Keratinocyte (primary cell): Measurements from ENCODE around the gene ZBTB26. TPM values are rescaled to one million over a fixed set of nuclear protein-coding genes. Genes with fewer than 3 reads are reported as not detected.

Experiments
- DNase-seq: peaks from one replicate; pipeline ENCODE4 v3.0.0-alpha.2; 2011; ENCODE audit warnings: low read depth, missing footprints, low spot score
- FAIRE-seq: peaks from 2 replicates; lab custom pipeline; 2011; peaks lifted over from hg19 to GRCh38; lab: Jason Lieb, UNC
- H2AFZ ChIP-seq: 2 replicates; pipeline ENCODE4 v1.6.0; 2012; ENCODE audit warnings: low read length, control low read depth, inconsistent platforms; ENCODE audit not compliant: control insufficient read depth
- H3K27ac ChIP-seq: 2 replicates; pipeline ENCODE4 v1.5.1; 2011; ENCODE audit warnings: low read length; ENCODE audit not compliant: control insufficient read depth, insufficient read depth
- H3K27me3 ChIP-seq: 3 replicates; pipeline ENCODE4 v1.6.0; 2011; ENCODE audit warnings: low read length; ENCODE audit not compliant: control insufficient read depth, insufficient read depth; ENCODE audit errors: extremely low read depth
- H3K36me3 ChIP-seq, 2 experiments: 2 replicates in 1 of 2; 3 replicates in 1 of 2; pipeline ENCODE4 v1.5.1; 2011; ENCODE audit warnings: low read length in 2 of 2, mild to moderate bottlenecking in 1 of 2; ENCODE audit not compliant: control insufficient read depth in 2 of 2, insufficient read depth in 2 of 2; ENCODE audit errors: extremely low read depth in 1 of 2
- H3K4me1 ChIP-seq: 3 replicates; pipeline ENCODE4 v1.5.1; 2011; ENCODE audit warnings: low read length; ENCODE audit not compliant: control insufficient read depth, insufficient read depth; ENCODE audit errors: extremely low read depth
- H3K4me2 ChIP-seq: 3 replicates; pipeline ENCODE4 v1.6.0; 2011; ENCODE audit warnings: low read depth, low read length; ENCODE audit not compliant: control insufficient read depth, insufficient read depth; ENCODE audit errors: extremely low read depth
- H3K4me3 ChIP-seq, 3 experiments: fragments of 200-600 bp in 1 of 3; sonication (generic) in 1 of 3; 2 replicates in 2 of 3; 3 replicates in 1 of 3; pipeline ENCODE4 v1.5.1; 2011 to 2016; ENCODE audit warnings: low read length in 3 of 3, mild to moderate bottlenecking in 3 of 3, control low read depth in 2 of 3, inconsistent platforms in 1 of 3, low read depth in 1 of 3, mixed read lengths in 1 of 3, mixed run types in 1 of 3, moderate library complexity in 1 of 3; ENCODE audit not compliant: control insufficient read depth in 2 of 3, insufficient read depth in 2 of 3; ENCODE audit errors: extremely low read depth in 1 of 3
- H3K79me2 ChIP-seq: 2 replicates; pipeline ENCODE4 v1.6.0; 2012; ENCODE audit warnings: low read length; ENCODE audit not compliant: control insufficient read depth, insufficient read depth
- H3K9ac ChIP-seq: 3 replicates; pipeline ENCODE4 v1.6.0; 2011; ENCODE audit warnings: low read length; ENCODE audit not compliant: control insufficient read depth, insufficient read depth; ENCODE audit errors: extremely low read depth
- H3K9me1 ChIP-seq: 3 replicates; pipeline ENCODE4 v1.6.0; 2011; ENCODE audit warnings: low read length; ENCODE audit not compliant: control insufficient read depth, insufficient read depth; ENCODE audit errors: extremely low read depth
- H3K9me3 ChIP-seq: 2 replicates; pipeline ENCODE4 v1.5.1; 2012; ENCODE audit warnings: low read depth, low read length; ENCODE audit not compliant: control insufficient read depth
- H4K20me1 ChIP-seq: 3 replicates; pipeline ENCODE4 v1.6.0; 2011; ENCODE audit warnings: low read length; ENCODE audit not compliant: control insufficient read depth, insufficient read depth; ENCODE audit errors: extremely low read depth
- EZH2 ChIP-seq: IDR thresholded peaks from one replicate; pipeline ENCODE4 v1.6.1; 2012; ENCODE audit warnings: inconsistent platforms, mild to moderate bottlenecking, low read length, moderate library complexity
- dilution Hi-C: fragments of 300-500 bp; cut with MboI; formaldehyde crosslinking; loops from one replicate; pipeline ENCODE4 v1.7.0; 2020; ENCODE audit warnings: low sequenced_read_pairs; ENCODE audit not compliant: extremely low pct_ligation_motif_present
- polyA plus RNA-seq, 5 experiments: library from polyadenylated mRNA; depleted of rRNA in 3 of 5; stranded (reverse) in 3 of 5; stranded (forward) in 1 of 5; unstranded in 1 of 5; fragments of >200 nt; gene quantifications; 1 replicate in 1 of 5; 2 replicates in 3 of 5; 3 replicates in 1 of 5; pipeline versions ENCODE4 v1.2.1 to v1.2.3, GENCODE V29; 2011 to 2012; ENCODE audit warnings: missing spikeins in 2 of 5, low read depth in 1 of 5, low replicate concordance in 1 of 5
- TF ChIP-seq, protein P1 (sequence below), 3 experiments: IDR thresholded peaks in 1 of 3; conservative IDR thresholded peaks in 1 of 3; optimal IDR thresholded peaks in 1 of 3; 2 replicates in 2 of 3; 3 replicates in 1 of 3; pipeline versions ENCODE3 to v1.5.1; 2011; ENCODE audit warnings: low read length in 3 of 3, mild to moderate bottlenecking in 3 of 3, moderate library complexity in 2 of 3, control low read depth in 1 of 3, inconsistent platforms in 1 of 3; ENCODE audit not compliant: insufficient read depth in 2 of 3; ENCODE audit errors: extremely low read depth in 1 of 3

Gene ZBTB26
- polyA plus RNA-seq, 1 donor (not counting 4 experiments of a cell fraction or from before 2014, with no cell fraction given): 4.1 TPM

DNA sequence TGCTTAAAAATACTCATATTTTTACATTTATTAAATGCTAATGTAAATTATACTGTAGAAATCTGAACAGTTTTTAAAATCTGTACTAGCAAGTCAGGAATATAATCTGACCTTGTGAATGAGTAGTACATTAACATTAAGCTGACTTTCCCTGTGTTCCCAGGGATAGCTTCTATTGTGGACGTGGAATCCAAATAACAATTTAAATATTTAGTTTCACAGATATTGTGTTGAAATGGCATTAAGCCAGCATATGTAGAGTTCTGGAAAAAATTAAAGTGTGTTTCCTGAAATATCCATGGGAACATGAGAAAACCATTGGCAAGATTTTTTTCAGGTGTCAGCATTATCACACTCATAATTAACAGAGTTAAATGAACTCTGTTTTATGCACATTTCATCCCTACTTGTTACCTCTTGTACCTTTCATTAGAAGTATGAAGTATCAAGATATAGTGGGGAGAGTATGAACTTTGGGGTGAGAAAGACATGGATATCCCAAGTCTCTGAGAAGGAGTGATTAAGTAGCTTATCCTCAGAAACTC, 15.2 kb upstream of the ZBTB26 start:
- no peaks in the 10 kb centered on the region for H3K9me1 ChIP-seq
- no peak for FAIRE-seq
- no peak for DNase-seq
- no peak overlapping the region for H3K9ac ChIP-seq
- TF ChIP-seq EZH2: no peak
- TF ChIP-seq, protein P1, sequence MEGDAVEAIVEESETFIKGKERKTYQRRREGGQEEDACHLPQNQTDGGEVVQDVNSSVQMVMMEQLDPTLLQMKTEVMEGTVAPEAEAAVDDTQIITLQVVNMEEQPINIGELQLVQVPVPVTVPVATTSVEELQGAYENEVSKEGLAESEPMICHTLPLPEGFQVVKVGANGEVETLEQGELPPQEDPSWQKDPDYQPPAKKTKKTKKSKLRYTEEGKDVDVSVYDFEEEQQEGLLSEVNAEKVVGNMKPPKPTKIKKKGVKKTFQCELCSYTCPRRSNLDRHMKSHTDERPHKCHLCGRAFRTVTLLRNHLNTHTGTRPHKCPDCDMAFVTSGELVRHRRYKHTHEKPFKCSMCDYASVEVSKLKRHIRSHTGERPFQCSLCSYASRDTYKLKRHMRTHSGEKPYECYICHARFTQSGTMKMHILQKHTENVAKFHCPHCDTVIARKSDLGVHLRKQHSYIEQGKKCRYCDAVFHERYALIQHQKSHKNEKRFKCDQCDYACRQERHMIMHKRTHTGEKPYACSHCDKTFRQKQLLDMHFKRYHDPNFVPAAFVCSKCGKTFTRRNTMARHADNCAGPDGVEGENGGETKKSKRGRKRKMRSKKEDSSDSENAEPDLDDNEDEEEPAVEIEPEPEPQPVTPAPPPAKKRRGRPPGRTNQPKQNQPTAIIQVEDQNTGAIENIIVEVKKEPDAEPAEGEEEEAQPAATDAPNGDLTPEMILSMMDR (optimal IDR thresholded peaks at IDR 0.05 in 1 of 3, IDR thresholded peaks at IDR 0.05 in 1 of 3, conservative IDR thresholded peaks at IDR 0.05 in 1 of 3; ENCODE audit: extremely low read depth in 1 of 3, insufficient read depth in 2 of 3, low read length in 3 of 3): no peak
- H3K4me1 ChIP-seq: peaks cover 22% of the 10 kb centered on the region
- no peak overlapping the region for H2AFZ ChIP-seq
- dilution Hi-C loops: no loop called here
- H3K4me2 ChIP-seq: no peak overlapping the region
- no peak overlapping the region for H3K27ac ChIP-seq
- peaks cover 97% of the 10 kb centered on the region for H3K79me2 ChIP-seq
- no peaks in the 10 kb centered on the region for H3K27me3 ChIP-seq
- no peak overlapping the region for H3K4me3 ChIP-seq
- peaks cover 9% of the 10 kb centered on the region for H4K20me1 ChIP-seq
- H3K36me3 ChIP-seq: no peaks in the 10 kb centered on the region
- H3K9me3 ChIP-seq: no peaks in the 10 kb centered on the region

DNA sequence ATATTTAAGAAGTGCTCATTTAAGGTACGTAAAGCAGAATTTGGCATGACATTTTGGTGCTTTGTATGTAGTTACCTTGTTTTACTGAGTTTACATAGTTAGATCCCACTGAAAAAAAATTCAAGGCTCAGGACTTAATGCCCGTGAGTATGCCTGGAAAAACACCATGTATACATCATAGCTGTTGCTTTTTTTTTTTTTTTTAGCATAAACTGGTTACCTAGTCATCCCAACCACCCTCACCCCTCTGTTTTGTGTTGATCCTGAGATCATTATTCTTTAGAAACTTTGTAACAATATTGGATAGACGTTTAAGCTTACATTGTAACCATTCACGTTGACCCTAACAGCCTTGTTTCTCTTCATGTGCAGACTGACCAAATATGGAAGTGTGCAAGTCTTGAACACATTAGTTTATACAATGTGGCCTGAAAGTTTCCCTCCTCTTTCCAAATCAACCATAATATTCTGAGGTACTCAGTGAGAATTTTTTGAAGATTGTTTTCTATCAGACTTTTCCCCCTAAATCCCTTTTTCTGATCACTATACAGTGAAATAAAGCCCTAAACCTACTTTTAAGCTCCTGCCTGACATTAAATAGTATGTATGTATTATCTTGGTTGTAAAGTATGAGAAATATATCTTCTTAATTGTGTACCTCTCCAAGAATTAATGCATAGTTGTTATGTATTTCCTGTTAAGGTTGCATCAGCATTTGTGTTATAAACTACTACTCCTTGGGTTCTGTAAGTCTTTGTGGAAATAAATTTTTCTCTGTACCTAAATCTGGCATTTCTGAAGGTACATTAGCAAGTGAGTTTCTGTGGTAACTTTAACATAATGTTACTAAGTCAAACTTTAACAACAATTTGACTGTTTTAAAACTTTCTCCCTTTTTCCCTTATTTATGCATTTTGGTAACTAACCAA, 13.9 kb upstream of the ZBTB26 start:
- H3K4me1 ChIP-seq: peaks cover 26% of the 10 kb centered on the region
- H3K79me2 ChIP-seq: peaks cover 88% of the 10 kb centered on the region
- dilution Hi-C loops: no loop called here
- no peak for TF ChIP-seq EZH2
- TF ChIP-seq, protein P1 (optimal IDR thresholded peaks at IDR 0.05 in 1 of 3, IDR thresholded peaks at IDR 0.05 in 1 of 3, conservative IDR thresholded peaks at IDR 0.05 in 1 of 3; ENCODE audit: extremely low read depth in 1 of 3, insufficient read depth in 2 of 3, low read length in 3 of 3): no peak
- H3K27ac ChIP-seq: peak overlapping the region; percentile 55
- no peak overlapping the region for H3K9ac ChIP-seq
- peak overlapping the region; percentile 59 for H3K4me2 ChIP-seq
- no peak for FAIRE-seq
- peaks cover 9% of the 10 kb centered on the region for H4K20me1 ChIP-seq
- H2AFZ ChIP-seq: no peak overlapping the region
- DNase-seq: no peak
- H3K9me3 ChIP-seq: no peaks in the 10 kb centered on the region
- H3K27me3 ChIP-seq: no peaks in the 10 kb centered on the region
- no peak overlapping the region for H3K4me3 ChIP-seq
- no peaks in the 10 kb centered on the region for H3K9me1 ChIP-seq
- no peaks in the 10 kb centered on the region for H3K36me3 ChIP-seq
